B cell (primary cell): Measurements from ENCODE around the gene RAB3D. TPM values are rescaled to one million over a fixed set of nuclear protein-coding genes. Genes with fewer than 3 reads are reported as not detected.

Source experiments
- ATAC-seq: fragments of 200-7000 bp; cut with Tn5 transposase; one replicate; pipeline ENCODE4 v1.10.0; 2021; ENCODE audit warnings: low read depth, mild to moderate bottlenecking, moderate number of reproducible peaks, moderate library complexity
- CTCF ChIA-PET: fragments of 350-600 bp; sonication (Branson Sonifier 250); formaldehyde crosslinking; loops from one replicate; lab custom pipeline; 2021; ENCODE audit warnings: antibody characterized with exemption, inconsistent platforms; lab: Charles Lee
- POLR2A ChIA-PET: fragments of 350-600 bp; sonication (Branson Sonifier 250); formaldehyde crosslinking; loops from one replicate; lab custom pipeline; 2021; ENCODE audit warnings: antibody characterized with exemption; lab: Charles Lee
- DNase-seq: peaks from one replicate; pipeline ENCODE4 v3.0.0; 2013
- H2AFZ ChIP-seq: 2 replicates; pipeline ENCODE4 v1.6.1; 2012; ENCODE audit warnings: mild to moderate bottlenecking, low read depth, low read length; ENCODE audit not compliant: insufficient read depth, poor library complexity, severe bottlenecking
- H3K27ac ChIP-seq, 2 donors: 1 replicate in 1 of 2; 2 replicates in 1 of 2; pipeline ENCODE4 v1.5.1; 2012 to 2013; ENCODE audit warnings: low read length in 2 of 2, mild to moderate bottlenecking in 2 of 2, moderate library complexity in 1 of 2
- H3K27me3 ChIP-seq, 4 experiments: fragments of 200-600 bp in 1 of 4; sonication (generic) in 1 of 4; replicated peaks in 1 of 4; 1 replicate in 2 of 4; 2 replicates in 2 of 4; pipeline versions ENCODE4 v1.6.1 to v1.7.0; 2013 to 2016; ENCODE audit warnings: low read length in 3 of 4, mild to moderate bottlenecking in 2 of 4, mixed read lengths in 1 of 4, moderate library complexity in 1 of 4; ENCODE audit not compliant: insufficient read depth in 4 of 4, control insufficient read depth in 3 of 4; ENCODE audit errors: control extremely low read depth in 1 of 4
- H3K36me3 ChIP-seq, 2 experiments: replicated peaks in 1 of 2; 1 replicate in 1 of 2; 2 replicates in 1 of 2; pipeline versions ENCODE4 v1.6.1 to v1.7.1; 2013; ENCODE audit warnings: low read length in 1 of 2; ENCODE audit not compliant: insufficient read depth in 2 of 2, control insufficient read depth in 1 of 2; ENCODE audit errors: control extremely low read depth in 1 of 2, extremely low read depth in 1 of 2
- H3K4me1 ChIP-seq, 2 donors: fragments of 200-600 bp in 1 of 2; sonication (generic) in 1 of 2; 1 replicate in 1 of 2; 2 replicates in 1 of 2; pipeline versions ENCODE4 v1.5.1 to v1.6.1; 2013 to 2017; ENCODE audit warnings: low read length in 2 of 2; ENCODE audit not compliant: control insufficient read depth in 2 of 2, insufficient read depth in 2 of 2
- H3K4me2 ChIP-seq: replicated peaks from 2 replicates; pipeline ENCODE3; 2012; ENCODE audit warnings: mild to moderate bottlenecking, low read depth, low read length; ENCODE audit not compliant: poor library complexity, severe bottlenecking
- H3K4me3 ChIP-seq, 5 experiments: fragments of 200-600 bp in 1 of 5; sonication (generic) in 1 of 5; 1 replicate in 3 of 5; 2 replicates in 2 of 5; pipeline versions ENCODE4 v1.5.1 to v1.7.0; 2011 to 2016; ENCODE audit warnings: low read length in 4 of 5, mild to moderate bottlenecking in 4 of 5, low read depth in 2 of 5, control low read depth in 1 of 5, moderate library complexity in 1 of 5; ENCODE audit not compliant: insufficient read depth in 1 of 5; ENCODE audit errors: control extremely low read depth in 1 of 5, extremely low read depth in 1 of 5
- H3K79me2 ChIP-seq: fragments of 200-600 bp; sonication (generic); one replicate; pipeline ENCODE4 v1.6.0; 2016; ENCODE audit warnings: low read length; ENCODE audit not compliant: control insufficient read depth, insufficient read depth
- H3K9ac ChIP-seq: fragments of 200-600 bp; sonication (generic); 2 replicates; pipeline ENCODE4 v1.6.1; 2017; ENCODE audit warnings: mild to moderate bottlenecking, low read length, moderate library complexity
- H3K9me3 ChIP-seq, 3 donors: one replicate each; pipeline versions ENCODE4 v1.6.1 to v1.7.1; 2013; ENCODE audit warnings: low read length in 2 of 3; ENCODE audit not compliant: control insufficient read depth in 2 of 3, insufficient read depth in 1 of 3; ENCODE audit errors: control extremely low read depth in 1 of 3
- H4K20me1 ChIP-seq: 2 replicates; pipeline ENCODE4 v1.6.0; 2012; ENCODE audit warnings: mild to moderate bottlenecking, low read length; ENCODE audit not compliant: insufficient read depth, control insufficient read depth, poor library complexity, severe bottlenecking
- H3K27ac Mint-ChIP-seq: one replicate; pipeline ENCODE4 v1.8.0; 2021; ENCODE audit warnings: mixed read lengths
- H3K27me3 Mint-ChIP-seq: one replicate; pipeline ENCODE4 v1.8.0; 2021; ENCODE audit warnings: mixed read lengths
- H3K4me1 Mint-ChIP-seq: one replicate; pipeline ENCODE4 v1.8.0; 2021; ENCODE audit warnings: mixed read lengths
- H3K4me3 Mint-ChIP-seq: one replicate; pipeline ENCODE4 v1.8.0; 2021; ENCODE audit warnings: mixed read lengths
- H3K9me3 Mint-ChIP-seq: one replicate; pipeline ENCODE4 v1.8.0; 2022; ENCODE audit warnings: mixed read lengths; ENCODE audit not compliant: insufficient read depth
- EZH2 ChIP-seq: IDR thresholded peaks from 2 replicates; pipeline ENCODE4 v1.6.1; 2012; ENCODE audit warnings: borderline replicate concordance, low read depth, mild to moderate bottlenecking, moderate library complexity, low read length; ENCODE audit not compliant: insufficient read depth, poor library complexity, severe bottlenecking
- WGBS: methylation state at CpG from one replicate; pipeline ENCODE4 v1.1.5; 2013; ENCODE audit warnings: missing lambda C conversion rate; ENCODE audit not compliant: insufficient coverage; 5-methylcytosine and 5-hydroxymethylcytosine counted together
- intact Hi-C: fragments of 100-400 bp; cut with micrococcal nuclease; formaldehyde crosslinking; loops from one replicate; pipeline ENCODE4 v1.10.0; 2022
- polyA plus RNA-seq: library from polyadenylated mRNA; depleted of rRNA; stranded (reverse); fragments of >200 nt; gene quantifications from 2 replicates; pipeline ENCODE4 v1.2.3, GENCODE V29; 2012
- total RNA-seq, 2 donors: library from RNA; stranded (reverse); fragments of 120-200 nt in 1 of 2; gene quantifications; 1 replicate in 1 of 2; 2 replicates in 1 of 2; pipeline versions ENCODE4 v1.2.3 to v1.2.4, GENCODE V29; 2013 to 2022
- TF ChIP-seq, protein P1 (sequence below): fragments of 200-600 bp; IDR thresholded peaks from one replicate; pipeline ENCODE4 v1.8.0; 2022; ENCODE audit warnings: antibody characterized with exemption, mild to moderate bottlenecking

The RAB3D gene
- total and polyA plus RNA-seq, 2 donors (not counting 1 experiment from before 2014, with no cell fraction given): 5.3 to 8.9 TPM

- H3K4me3 Mint-ChIP-seq: no peak overlapping the region
- Histone ChIP-seq H2AFZ (no peak overlapping the region), H3K4me1 (peaks cover 52 to 64% of the 10 kb centered on the region in 2 donors), H3K27me3 (peaks cover 0 to 6% (median 2%) of the 10 kb centered on the region in 4 experiments), H3K4me3 (no peak overlapping the region), H3K36me3 (no peaks in the 10 kb centered on the region), H4K20me1 (no peaks in the 10 kb centered on the region), H3K9me3 (peaks cover 0 to 11% (median 0%) of the 10 kb centered on the region in 3 donors), H3K79me2 (peaks cover 16% of the 10 kb centered on the region), H3K9ac (no peak overlapping the region), H3K27ac (no peak overlapping the region), H3K4me2 (no peak overlapping the region)
- intact Hi-C loops: loop anchor here (10.0 kb wide), 1 partner anchor 1564 kb away; the partner anchor contains the start of gene FBXL12
- peaks cover 39% of the 10 kb centered on the region for H3K4me1 Mint-ChIP-seq
- no peak overlapping the region for H3K27ac Mint-ChIP-seq
- WGBS: 67% methylated on average over 6 of the region's 8 CpGs
- no peak for ATAC-seq
- no peaks in the 10 kb centered on the region for H3K9me3 Mint-ChIP-seq
- TF ChIP-seq, protein P1, sequence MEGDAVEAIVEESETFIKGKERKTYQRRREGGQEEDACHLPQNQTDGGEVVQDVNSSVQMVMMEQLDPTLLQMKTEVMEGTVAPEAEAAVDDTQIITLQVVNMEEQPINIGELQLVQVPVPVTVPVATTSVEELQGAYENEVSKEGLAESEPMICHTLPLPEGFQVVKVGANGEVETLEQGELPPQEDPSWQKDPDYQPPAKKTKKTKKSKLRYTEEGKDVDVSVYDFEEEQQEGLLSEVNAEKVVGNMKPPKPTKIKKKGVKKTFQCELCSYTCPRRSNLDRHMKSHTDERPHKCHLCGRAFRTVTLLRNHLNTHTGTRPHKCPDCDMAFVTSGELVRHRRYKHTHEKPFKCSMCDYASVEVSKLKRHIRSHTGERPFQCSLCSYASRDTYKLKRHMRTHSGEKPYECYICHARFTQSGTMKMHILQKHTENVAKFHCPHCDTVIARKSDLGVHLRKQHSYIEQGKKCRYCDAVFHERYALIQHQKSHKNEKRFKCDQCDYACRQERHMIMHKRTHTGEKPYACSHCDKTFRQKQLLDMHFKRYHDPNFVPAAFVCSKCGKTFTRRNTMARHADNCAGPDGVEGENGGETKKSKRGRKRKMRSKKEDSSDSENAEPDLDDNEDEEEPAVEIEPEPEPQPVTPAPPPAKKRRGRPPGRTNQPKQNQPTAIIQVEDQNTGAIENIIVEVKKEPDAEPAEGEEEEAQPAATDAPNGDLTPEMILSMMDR: peak; percentile 30
- TF ChIP-seq EZH2: no peak
- CTCF ChIA-PET: interaction anchor here (1.3 to 4.6 kb wide), 5 partner anchors 10 to 104 kb away, joined by 4 to 41 read pairs (median 23); partner anchors contain the start of gene RGL3
- DNase-seq: peak; percentile 44
- no peaks in the 10 kb centered on the region for H3K27me3 Mint-ChIP-seq
- POLR2A ChIA-PET: no interaction called here
Observed at GRCh38 chr19:11378319-11379189, 39.1 kb upstream of the RAB3D start.

GRCh38 chr19:11377756-11378155 is 38.3 kb upstream of the RAB3D start:
- ChIA-PET CTCF (interaction anchor here (0.7 to 4.6 kb wide), 9 partner anchors 9 to 105 kb away, joined by 3 to 37 read pairs (median 4); no protein-coding TSS in a partner anchor), POLR2A (no interaction called here)
- H3K4me1 Mint-ChIP-seq: peaks cover 38% of the 10 kb centered on the region
- H3K4me2 ChIP-seq: no peak overlapping the region
- DNase-seq: no peak
- TF ChIP-seq, protein P1: no peak
- no peak for TF ChIP-seq EZH2
- no peak overlapping the region for H3K4me3 Mint-ChIP-seq
- WGBS: 97% methylated on average over 3 of the region's 3 CpGs
- H3K27ac Mint-ChIP-seq: peak overlapping the region; percentile 67
- no peaks in the 10 kb centered on the region for H3K36me3 ChIP-seq
- no peaks in the 10 kb centered on the region for H4K20me1 ChIP-seq
- peaks cover 16% of the 10 kb centered on the region for H3K79me2 ChIP-seq
- H3K9me3 Mint-ChIP-seq: no peaks in the 10 kb centered on the region
- peaks cover 0 to 9% (median 0%) of the 10 kb centered on the region in 3 donors for H3K9me3 ChIP-seq
- no peak overlapping the region for H3K9ac ChIP-seq
- peaks cover 45 to 57% of the 10 kb centered on the region in 2 donors for H3K4me1 ChIP-seq
- H2AFZ ChIP-seq: no peak overlapping the region
- H3K27ac ChIP-seq: no peak overlapping the region
- H3K27me3 Mint-ChIP-seq: no peaks in the 10 kb centered on the region
- ATAC-seq: no peak
- H3K27me3 ChIP-seq: peaks cover 0 to 6% (median 1%) of the 10 kb centered on the region in 4 experiments
- no peak overlapping the region for H3K4me3 ChIP-seq
- intact Hi-C loops: loop anchor here (10.0 kb wide), 1 partner anchor 1563 kb away; the partner anchor contains the start of gene FBXL12
